H9 (cell line): ENCODE results near the gene NOS1AP. TPM values are rescaled to one million over a fixed set of nuclear protein-coding genes. Genes with fewer than 3 reads are reported as not detected.

Experiments
- DNase-seq: peaks from one replicate; pipeline ENCODE4 v3.0.0-alpha.2; 2017
- H2AFZ ChIP-seq: one replicate; pipeline ENCODE4 v1.6.1; 2013; ENCODE audit warnings: mild to moderate bottlenecking, low read length, control low read depth, moderate library complexity
- H2AK5ac ChIP-seq: 2 replicates; pipeline ENCODE4 v1.6.1; 2013; ENCODE audit warnings: low read length, control low read depth, mixed read lengths; ENCODE audit not compliant: insufficient read length
- H2BK120ac ChIP-seq: one replicate; pipeline ENCODE4 v1.6.1; 2013; ENCODE audit warnings: low read depth, mild to moderate bottlenecking, low read length, control low read depth, inconsistent platforms; ENCODE audit not compliant: poor library complexity, severe bottlenecking
- H2BK12ac ChIP-seq: 2 replicates; pipeline ENCODE4 v1.6.1; 2013; ENCODE audit warnings: low read length, control low read depth, mixed read lengths, low read depth; ENCODE audit not compliant: insufficient read length
- H2BK15ac ChIP-seq: 2 replicates; pipeline ENCODE4 v1.6.1; 2013; ENCODE audit warnings: low read depth, low read length, control low read depth
- H2BK20ac ChIP-seq: one replicate; pipeline ENCODE4 v1.6.1; 2013; ENCODE audit warnings: low read depth, mild to moderate bottlenecking, low read length, control low read depth, inconsistent platforms; ENCODE audit not compliant: poor library complexity, severe bottlenecking
- H2BK5ac ChIP-seq: 2 replicates; pipeline ENCODE4 v1.6.1; 2013; ENCODE audit warnings: low read length, control low read depth, mixed read lengths; ENCODE audit not compliant: insufficient read length
- H3K14ac ChIP-seq: 2 replicates; pipeline ENCODE4 v1.6.1; 2013; ENCODE audit warnings: low read length, control low read depth; ENCODE audit not compliant: insufficient read depth
- H3K18ac ChIP-seq: 2 replicates; pipeline ENCODE4 v1.6.1; 2013; ENCODE audit warnings: low read depth, mild to moderate bottlenecking, mixed read lengths, low read length, control low read depth; ENCODE audit not compliant: insufficient read length
- H3K23ac ChIP-seq: 2 replicates; pipeline ENCODE4 v1.6.1; 2013; ENCODE audit warnings: low read length, control low read depth, mixed read lengths, low read depth; ENCODE audit not compliant: insufficient read length
- H3K23me2 ChIP-seq: 2 replicates; pipeline ENCODE4 v1.6.1; 2013; ENCODE audit warnings: low read depth, mild to moderate bottlenecking, mixed read lengths, low read length, control low read depth; ENCODE audit not compliant: insufficient read length, poor library complexity, severe bottlenecking
- H3K27ac ChIP-seq: 2 replicates; pipeline ENCODE4 v1.5.1; 2013; ENCODE audit warnings: low read length, control low read depth, mixed read lengths, low read depth; ENCODE audit not compliant: insufficient read length
- H3K27me3 ChIP-seq: 2 replicates; pipeline ENCODE4 v1.6.1; 2013; ENCODE audit warnings: low read length, control low read depth, inconsistent platforms; ENCODE audit not compliant: insufficient read depth
- H3K4ac ChIP-seq: 2 replicates; pipeline ENCODE4 v1.6.1; 2013; ENCODE audit warnings: low read depth, mild to moderate bottlenecking, control low read depth, inconsistent platforms, low read length, moderate library complexity
- H3K4me1 ChIP-seq: 2 replicates; pipeline ENCODE4 v1.6.1; 2013; ENCODE audit warnings: low read length, control low read depth, inconsistent platforms; ENCODE audit not compliant: insufficient read depth
- H3K4me2 ChIP-seq: 2 replicates; pipeline ENCODE4 v1.6.1; 2013; ENCODE audit warnings: low read length, control low read depth, mixed read lengths; ENCODE audit not compliant: insufficient read length, insufficient read depth
- H3K56ac ChIP-seq: 2 replicates; pipeline ENCODE4 v1.6.1; 2013; ENCODE audit warnings: low read depth, mild to moderate bottlenecking, mixed read lengths, low read length, control low read depth; ENCODE audit not compliant: insufficient read length
- H3K79me1 ChIP-seq: 2 replicates; pipeline ENCODE4 v1.6.1; 2013; ENCODE audit warnings: low read depth, mild to moderate bottlenecking, moderate library complexity, low read length, control low read depth, inconsistent platforms; ENCODE audit not compliant: insufficient read depth, poor library complexity, severe bottlenecking
- H3K79me2 ChIP-seq: 2 replicates; pipeline ENCODE4 v1.6.1; 2013; ENCODE audit warnings: low read length, control low read depth, inconsistent platforms; ENCODE audit not compliant: insufficient read depth
- H3K9ac ChIP-seq: 2 replicates; pipeline ENCODE4 v1.6.1; 2013; ENCODE audit warnings: low read length, control low read depth, mixed read lengths; ENCODE audit not compliant: insufficient read length; ENCODE audit errors: extremely low read depth
- H3K9me3 ChIP-seq: one replicate; pipeline ENCODE4 v1.6.1; 2013; ENCODE audit warnings: low read depth, low read length, inconsistent platforms; ENCODE audit not compliant: control insufficient read depth
- H3T11ph ChIP-seq: one replicate; pipeline ENCODE4 v1.6.1; 2013; ENCODE audit warnings: mild to moderate bottlenecking, low read length, control low read depth, inconsistent platforms
- H4K20me1 ChIP-seq: one replicate; pipeline ENCODE4 v1.6.1; 2013; ENCODE audit not compliant: control insufficient read depth, insufficient read length, insufficient read depth
- H4K5ac ChIP-seq: 2 replicates; pipeline ENCODE4 v1.6.1; 2013; ENCODE audit warnings: low read depth, mild to moderate bottlenecking, mixed read lengths, low read length, control low read depth; ENCODE audit not compliant: insufficient read length
- H4K8ac ChIP-seq: replicated peaks from 2 replicates; pipeline ENCODE4 v1.6.1; 2013; ENCODE audit warnings: low read length, control low read depth, mixed read lengths, low read depth; ENCODE audit not compliant: insufficient read length
- H4K91ac ChIP-seq: 2 replicates; pipeline ENCODE4 v1.6.1; 2013; ENCODE audit warnings: low read depth, mild to moderate bottlenecking, moderate library complexity, mixed read lengths, low read length, control low read depth; ENCODE audit not compliant: insufficient read length
- H3K27ac Mint-ChIP-seq, 3 experiments: 2 replicates in 2 of 3; 3 replicates in 1 of 3; pipeline ENCODE4 v1.8.0; 2020 to 2021; ENCODE audit warnings: mixed read lengths in 3 of 3, mild to moderate bottlenecking in 1 of 3, moderate library complexity in 1 of 3
- H3K27me3 Mint-ChIP-seq: 2 replicates; pipeline ENCODE4 v1.8.0; 2021; ENCODE audit warnings: low read depth, mild to moderate bottlenecking, moderate library complexity, mixed read lengths
- H3K36me3 Mint-ChIP-seq, 3 experiments: 2 replicates in 2 of 3; 3 replicates in 1 of 3; pipeline ENCODE4 v1.8.0; 2020 to 2021; ENCODE audit warnings: low read depth in 3 of 3, mixed read lengths in 3 of 3; ENCODE audit not compliant: insufficient read depth in 1 of 3
- H3K4me1 Mint-ChIP-seq, 2 experiments: 2 replicates each; pipeline ENCODE4 v1.8.0; 2020; ENCODE audit warnings: mixed read lengths in 2 of 2
- H3K4me3 Mint-ChIP-seq, 2 experiments: 2 replicates in 1 of 2; 3 replicates in 1 of 2; pipeline ENCODE4 v1.8.0; 2020 to 2021; ENCODE audit warnings: mild to moderate bottlenecking in 2 of 2, mixed read lengths in 2 of 2, moderate library complexity in 1 of 2
- H3K9me3 Mint-ChIP-seq, 2 experiments: 2 replicates in 1 of 2; 3 replicates in 1 of 2; pipeline ENCODE4 v1.8.0; 2020; ENCODE audit warnings: mild to moderate bottlenecking in 2 of 2, mixed read lengths in 2 of 2, moderate library complexity in 1 of 2
- CTCF ChIP-seq: fragments of 200-600 bp; sonication (generic); conservative IDR thresholded peaks from 3 replicates; pipeline ENCODE4 v1.8.0; 2021; ENCODE audit warnings: antibody characterized with exemption, mild to moderate bottlenecking
- WGBS: extraction: QIAGEN DNeasy Blood & Tissue Kit; methylation state at CpG from one replicate; pipeline ENCODE4 v1.1.7; 2013; ENCODE audit warnings: missing lambda C conversion rate, low lambda C conversion rate, mixed read lengths; ENCODE audit not compliant: insufficient read length; ENCODE audit errors: extremely low coverage; 5-methylcytosine and 5-hydroxymethylcytosine counted together
- total RNA-seq: library from RNA; stranded (reverse); gene quantifications from 2 replicates; pipeline ENCODE4 v1.2.1, GENCODE V29; 2021

Gene NOS1AP
- total RNA-seq, 1 experiment from 2014 or later = 8.4 TPM

GRCh38 chr1:162291000-162291399 lies 221.5 kb downstream of the NOS1AP start:
- H2BK15ac ChIP-seq = no peak overlapping the region
- Mint-ChIP-seq H3K9me3 (no peaks in the 10 kb centered on the region), H3K4me1 (peaks cover 12 to 18% of the 10 kb centered on the region in 2 experiments), H3K27ac (no peak overlapping the region; a peak in 1 of 7 replicates), H3K4me3 (no peak overlapping the region), H3K36me3 (peaks cover 0 to 5% (median 0%) of the 10 kb centered on the region in 3 experiments; a peak in 3 of 7 replicates), H3K27me3 (no peaks in the 10 kb centered on the region)
- H3K27ac ChIP-seq = no peak overlapping the region
- no peaks in the 10 kb centered on the region for H3K4me1 ChIP-seq
- no peak overlapping the region for H3K18ac ChIP-seq
- H4K91ac ChIP-seq = no peak overlapping the region
- H2BK120ac ChIP-seq = no peak overlapping the region
- no peak overlapping the region for H2BK20ac ChIP-seq
- no peak overlapping the region for H2AFZ ChIP-seq
- no peak overlapping the region for H2AK5ac ChIP-seq
- no peak overlapping the region for H3K23ac ChIP-seq
- no peak overlapping the region for H3K14ac ChIP-seq
- no peak overlapping the region for H2BK5ac ChIP-seq
- H2BK12ac ChIP-seq = no peak overlapping the region
- no peaks in the 10 kb centered on the region for H3K27me3 ChIP-seq
- H3T11ph ChIP-seq = no peak overlapping the region
- TF ChIP-seq CTCF = no peak
- H4K8ac ChIP-seq = no peak overlapping the region
- DNase-seq = no peak
- H3K4ac ChIP-seq = no peak overlapping the region
- H3K9ac ChIP-seq = no peak overlapping the region
- WGBS = no CpG with 5 or more reads among the region's 1 CpG
- H3K56ac ChIP-seq = no peak overlapping the region
- H3K4me2 ChIP-seq = no peak overlapping the region
- no peak overlapping the region for H4K5ac ChIP-seq
- no peaks in the 10 kb centered on the region for H3K23me2 ChIP-seq
- no peaks in the 10 kb centered on the region for H3K79me1 ChIP-seq
- no peaks in the 10 kb centered on the region for H3K79me2 ChIP-seq
- H3K9me3 ChIP-seq = no peaks in the 10 kb centered on the region
- H4K20me1 ChIP-seq = no peaks in the 10 kb centered on the region
